Effector memory CD8-positive, alpha-beta T cell (primary cell): Measurements from ENCODE around the gene OR1D2.

ENCODE experiments used
- ATAC-seq: fragments of 150-1000 bp; cut with Tn5 transposase; replicated peaks from 2 replicates; pipeline ENCODE4 v1.10.0; 2021; ENCODE audit warnings: mild to moderate bottlenecking, moderate library complexity
- DNase-seq, 3 experiments: peaks; one replicate each; pipeline ENCODE4 v3.0.0; 2021
- H3K27ac Mint-ChIP-seq, 2 donors: one replicate each; pipeline ENCODE4 v1.8.0; 2022; ENCODE audit warnings: mild to moderate bottlenecking in 2 of 2, mixed read lengths in 2 of 2, moderate library complexity in 2 of 2
- H3K27me3 Mint-ChIP-seq, 2 donors: one replicate each; pipeline ENCODE4 v1.8.0; 2022; ENCODE audit warnings: mixed read lengths in 2 of 2
- H3K36me3 Mint-ChIP-seq: one replicate; pipeline ENCODE4 v1.8.0; 2022; ENCODE audit warnings: mild to moderate bottlenecking, moderate library complexity, mixed read lengths; ENCODE audit not compliant: insufficient read depth
- H3K4me1 Mint-ChIP-seq, 2 donors: one replicate each; pipeline ENCODE4 v1.8.0; 2022; ENCODE audit warnings: low read depth in 2 of 2, mixed read lengths in 2 of 2
- H3K4me3 Mint-ChIP-seq, 2 donors: one replicate each; pipeline ENCODE4 v1.8.0; 2022; ENCODE audit warnings: mild to moderate bottlenecking in 2 of 2, mixed read lengths in 2 of 2, moderate library complexity in 2 of 2
- H3K9me3 Mint-ChIP-seq, 2 donors: one replicate each; pipeline ENCODE4 v1.8.0; 2022; ENCODE audit warnings: mixed read lengths in 2 of 2

The OR1D2 gene

GRCh38 chr17:3039736-3040135 lies 64.5 kb downstream of the OR1D2 start:
- ATAC-seq (peak; percentile 75), DNase-seq (no peak)
- Mint-ChIP-seq H3K36me3 (peaks cover 40% of the 10 kb centered on the region), H3K4me1 (peaks cover 5 to 14% of the 10 kb centered on the region in 2 donors), H3K9me3 (peaks cover 0 to 2% of the 10 kb centered on the region in 2 donors), H3K27ac (peak overlapping the region in 1 of 2 donors; percentile 13), H3K27me3 (no peaks in the 10 kb centered on the region), H3K4me3 (no peak overlapping the region)

- DNase-seq (no peak), ATAC-seq (no peak)
- Mint-ChIP-seq H3K27ac (peak overlapping the region in 1 of 2 donors; percentile 76), H3K4me1 (peaks cover 5 to 16% of the 10 kb centered on the region in 2 donors), H3K27me3 (no peaks in the 10 kb centered on the region), H3K4me3 (peak overlapping the region in 1 of 2 donors; percentile 17), H3K9me3 (no peaks in the 10 kb centered on the region), H3K36me3 (peaks cover 43% of the 10 kb centered on the region)
Measured at GRCh38 chr17:3038941-3039340, 65.3 kb downstream of the OR1D2 start.
